ENCODE data around the gene CFAP99. TPM values are rescaled to one million over a fixed set of nuclear protein-coding genes. Genes with fewer than 3 reads are reported as not detected.

The CFAP99 gene
- total RNA-seq, 1 donor from 2014 or later, result not detected

DNA sequence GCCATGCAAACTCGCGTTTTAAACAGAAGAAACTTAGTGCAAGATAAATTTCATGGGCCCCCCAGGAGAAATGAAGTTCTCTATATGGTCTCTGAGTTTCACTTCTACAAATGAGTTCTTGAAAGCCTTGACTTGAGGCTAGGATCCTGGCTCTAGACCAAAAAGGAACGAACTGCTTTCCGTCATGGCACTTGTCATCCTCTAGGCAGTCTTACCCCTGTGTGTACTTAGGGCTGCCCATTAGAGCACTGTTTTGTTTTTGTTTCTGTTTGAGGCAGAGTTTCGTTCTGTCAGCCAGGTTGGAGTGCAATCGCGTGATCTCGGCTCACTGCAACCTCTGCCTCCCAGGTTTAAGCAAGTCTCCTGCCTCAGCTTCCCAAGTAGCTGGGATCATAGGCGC lies 79.2 kb downstream of the CFAP99 start:
- DNase-seq (ENCODE audit: low read depth), result no peak

DNA sequence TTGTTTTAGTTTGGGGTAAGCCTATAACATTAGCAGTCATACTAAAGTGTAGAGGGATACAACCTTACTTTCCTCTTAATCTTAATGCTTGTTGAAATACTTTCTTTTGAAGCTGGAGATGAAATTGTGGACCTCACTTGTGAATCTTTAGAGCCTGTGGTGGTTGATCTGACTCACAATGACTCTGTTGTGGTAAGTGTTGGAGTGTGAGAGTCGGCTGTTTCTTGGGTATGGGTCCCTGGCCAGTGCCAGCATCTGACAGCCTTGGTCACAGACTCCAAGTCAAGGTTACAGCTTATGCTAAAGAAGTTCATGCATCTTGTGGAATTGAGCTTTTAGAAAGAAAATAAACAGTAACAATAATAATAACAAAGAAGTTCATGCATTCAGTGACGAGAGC lies 81.8 kb downstream of the CFAP99 start:
- DNase-seq (ENCODE audit: low read depth), result peak; percentile 26

DNA sequence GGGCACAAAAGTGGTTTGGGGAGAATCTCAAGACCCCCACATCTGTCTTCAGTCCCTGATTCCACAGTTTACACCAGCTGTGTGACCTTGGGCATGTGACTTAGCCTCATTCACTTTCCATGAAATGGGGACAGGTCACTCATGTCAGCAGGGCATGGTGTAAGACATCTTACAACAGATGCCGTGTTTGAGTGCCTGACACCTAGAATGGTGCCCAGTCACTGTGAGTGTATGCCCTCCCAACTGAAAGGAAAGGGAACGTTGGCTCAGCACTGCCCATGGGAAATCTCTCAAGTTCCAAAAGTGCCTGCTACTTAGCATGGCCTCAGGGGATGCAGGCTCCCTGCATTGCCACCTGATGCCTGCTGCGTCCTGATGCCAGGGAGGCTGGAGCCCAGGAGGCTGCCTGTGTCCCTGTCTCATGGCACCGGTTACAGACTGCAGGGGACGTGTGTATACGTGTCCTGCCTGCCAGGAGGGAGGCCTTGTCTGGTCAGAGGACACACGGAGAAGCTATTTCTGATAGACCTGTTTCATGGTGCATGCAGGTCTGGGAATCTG lies 82.4 kb downstream of the CFAP99 start:
- no peak for DNase-seq (ENCODE audit: low read depth)

DNA sequence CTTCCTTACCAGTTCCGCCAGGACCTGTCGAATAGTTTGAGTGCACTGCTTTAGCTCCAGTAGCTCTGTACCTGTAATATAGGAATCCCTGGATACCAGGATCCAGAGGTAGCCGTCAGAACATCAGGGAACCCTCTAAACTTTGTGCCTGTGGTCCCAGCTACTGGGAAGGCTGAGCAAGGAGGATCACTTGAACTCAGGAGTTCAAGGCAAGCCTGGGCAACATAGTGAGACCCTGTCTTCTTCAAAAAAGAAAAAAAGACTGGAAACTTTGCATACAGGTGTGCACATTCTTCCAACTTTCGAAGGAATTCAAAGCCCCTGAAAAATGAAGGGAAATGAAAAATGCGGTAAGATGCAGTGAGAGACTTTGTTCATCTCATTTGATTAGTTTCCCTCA lies 85.1 kb downstream of the CFAP99 start:
- DNase-seq (ENCODE audit: low read depth), result no peak

DNA sequence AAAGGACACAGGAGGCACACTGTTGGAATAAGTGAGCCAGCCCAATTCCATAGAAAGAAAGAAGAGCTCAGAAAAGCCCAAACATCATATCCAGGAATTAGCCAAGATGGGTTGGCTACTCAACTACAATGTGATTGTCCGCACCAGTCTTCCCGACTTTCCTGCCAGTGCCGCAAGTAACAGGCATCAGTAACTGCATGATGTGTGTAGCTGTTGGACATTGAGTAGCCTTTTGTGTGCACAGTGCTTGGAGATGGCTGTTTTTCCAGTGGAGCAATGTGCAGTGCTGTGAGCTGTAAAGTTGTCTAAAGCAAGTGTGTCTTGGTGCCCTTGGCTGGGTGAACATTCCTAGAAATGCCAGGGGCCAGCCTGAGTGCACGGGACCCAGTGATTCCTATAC lies 88.5 kb downstream of the CFAP99 start:
- no peak for DNase-seq (ENCODE audit: low read depth)

DNA sequence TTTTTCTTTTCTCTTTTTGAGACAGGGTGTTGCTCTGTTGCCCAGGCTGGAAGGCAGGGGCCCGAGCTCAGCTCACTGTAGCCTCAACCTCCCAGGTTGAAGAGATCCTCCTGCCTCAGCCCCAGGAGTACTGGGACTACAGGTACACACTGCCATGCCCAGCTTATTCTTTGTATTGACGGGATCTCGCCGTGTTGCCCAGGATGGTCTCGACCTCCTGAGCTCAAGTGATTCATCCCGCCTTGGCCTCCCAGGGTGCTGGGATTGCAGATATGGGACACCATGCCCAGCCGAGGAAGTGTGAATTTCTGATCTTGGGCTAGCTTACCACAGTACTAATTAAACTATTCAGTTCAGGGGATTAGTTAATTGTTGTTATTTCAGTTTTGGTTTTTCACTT lies 89.1 kb downstream of the CFAP99 start:
- no peak for DNase-seq (ENCODE audit: low read depth)

DNA sequence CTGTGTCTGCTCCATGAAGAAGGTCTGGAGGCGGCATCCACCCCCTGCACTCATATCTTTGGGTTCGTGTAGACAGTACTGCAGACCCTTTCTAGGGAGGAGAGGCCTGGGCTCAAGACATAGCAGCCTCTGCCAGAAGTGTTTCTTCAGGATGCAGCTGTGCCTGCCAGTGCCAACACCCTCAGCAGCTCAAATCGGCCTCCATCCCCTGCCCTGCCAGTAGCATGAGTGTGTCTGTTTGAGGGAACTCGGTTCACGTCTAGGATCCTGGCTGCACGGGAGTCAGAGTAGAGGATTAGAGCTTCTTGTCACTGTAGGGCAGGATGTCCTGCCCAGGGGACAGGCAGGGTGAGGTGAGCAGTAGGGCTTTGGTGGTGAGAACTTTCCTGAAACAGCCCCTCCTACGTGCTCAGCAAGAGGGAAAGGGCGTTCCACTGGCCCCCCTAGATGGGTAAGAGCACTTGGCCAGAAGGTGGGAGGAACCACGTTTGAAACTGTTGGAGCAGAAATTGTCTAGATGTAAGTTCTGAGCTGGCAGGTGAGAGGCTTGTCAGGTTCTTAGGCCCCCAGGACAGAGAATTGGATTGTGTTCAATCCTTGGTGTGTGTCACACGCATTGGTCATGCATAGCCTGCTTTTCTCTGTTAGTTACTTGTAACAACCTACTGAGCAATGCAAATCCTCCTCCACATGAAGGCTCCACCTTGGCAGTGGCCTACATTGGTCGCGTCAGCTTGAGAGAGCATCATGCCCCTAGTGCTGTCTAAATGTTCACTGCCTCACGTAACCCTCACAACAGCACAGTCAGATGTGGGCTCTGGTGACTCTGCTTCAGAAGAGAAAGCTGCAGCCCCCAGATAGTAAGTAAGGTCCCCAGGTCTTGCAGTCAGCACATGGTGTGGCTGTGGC lies 91.8 kb downstream of the CFAP99 start:
- DNase-seq (ENCODE audit: low read depth), result no peak

DNA sequence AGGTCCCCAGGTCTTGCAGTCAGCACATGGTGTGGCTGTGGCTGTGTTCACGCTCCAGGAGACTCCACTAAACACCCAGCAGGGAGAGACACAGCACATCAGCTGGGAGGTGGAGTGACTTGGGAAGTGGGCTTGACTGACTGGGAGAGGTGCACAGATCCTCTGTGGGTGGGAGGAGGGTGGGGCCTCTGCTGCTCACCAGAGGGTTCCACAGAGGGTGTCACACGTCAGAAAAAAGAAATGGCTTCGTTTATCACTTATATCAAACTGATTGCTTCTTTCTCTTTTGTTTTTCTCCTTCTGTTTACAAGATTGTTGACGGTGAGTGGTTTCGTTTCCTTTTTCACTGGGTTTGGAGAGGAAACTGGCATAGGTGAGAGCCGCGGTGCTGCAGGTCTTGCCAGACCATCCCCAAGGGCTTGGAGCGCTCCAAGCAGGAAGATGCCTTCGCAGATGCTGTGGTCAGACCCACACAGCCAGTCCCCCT lies 92.9 kb downstream of the CFAP99 start:
- DNase-seq (ENCODE audit: low read depth), result no peak

Other genes with a start within 250 kb of the CFAP99 start
- gene HAUS3, start 176.8 kb upstream of the CFAP99 start, total RNA-seq, result 12.5 and 13.1 TPM in 2 replicates
- gene POLN, start 176.8 kb upstream of the CFAP99 start, total RNA-seq, result 5.5 and 7.8 TPM in 2 replicates
- 39.3 and 56.4 TPM in 2 replicates for gene MXD4, start 156.8 kb upstream of the CFAP99 start, total RNA-seq
- gene ZFYVE28, start 310 bp upstream of the CFAP99 start, total RNA-seq, result 0.86 and 1.6 TPM in 2 replicates
- 42.0 and 56.3 TPM in 2 replicates for gene RNF4, start 50.2 kb downstream of the CFAP99 start, total RNA-seq
- 13.9 and 15.2 TPM in 2 replicates for gene FAM193A, start 117.7 kb downstream of the CFAP99 start, total RNA-seq